Large intestine (tissue), 3 donors: ENCODE data around the gene CDA. TPM values are rescaled to one million over a fixed set of nuclear protein-coding genes. Genes with fewer than 3 reads are reported as not detected.

ENCODE experiments used
- DNase-seq, 2 donors: peaks; one replicate each; pipeline versions ENCODE4 v3.0.0 to v3.0.0-alpha.2; 2013
- H3K27ac ChIP-seq: one replicate; pipeline ENCODE4 v1.5.1; 2013; ENCODE audit warnings: low read length
- H3K27me3 ChIP-seq: 2 replicates; pipeline ENCODE4 v1.6.1; 2013; ENCODE audit warnings: low read length; ENCODE audit not compliant: control insufficient read depth, insufficient read depth
- H3K36me3 ChIP-seq: 2 replicates; pipeline ENCODE4 v1.6.1; 2013; ENCODE audit warnings: low read length; ENCODE audit not compliant: control insufficient read depth, insufficient read depth
- H3K4me1 ChIP-seq: one replicate; pipeline ENCODE4 v1.6.1; 2013; ENCODE audit warnings: low read length; ENCODE audit not compliant: control insufficient read depth, insufficient read depth
- H3K4me3 ChIP-seq: one replicate; pipeline ENCODE4 v1.5.1; 2013; ENCODE audit warnings: low read length
- H3K9me3 ChIP-seq: one replicate; pipeline ENCODE4 v1.6.1; 2013; ENCODE audit warnings: mild to moderate bottlenecking, low read depth, low read length, moderate library complexity; ENCODE audit not compliant: control insufficient read depth
- WGBS: methylation state at CpG from one replicate; pipeline ENCODE4 v1.1.5; 2013; ENCODE audit warnings: low lambda C conversion rate; ENCODE audit not compliant: insufficient coverage; 5-methylcytosine and 5-hydroxymethylcytosine counted together
- polyA plus RNA-seq: library from polyadenylated mRNA; unstranded; fragments of 120-200 nt; gene quantifications from one replicate; pipeline ENCODE4 v1.2.1, GENCODE V29; 2013

Gene CDA
- polyA plus RNA-seq, 1 donor = 0.64 TPM

DNA sequence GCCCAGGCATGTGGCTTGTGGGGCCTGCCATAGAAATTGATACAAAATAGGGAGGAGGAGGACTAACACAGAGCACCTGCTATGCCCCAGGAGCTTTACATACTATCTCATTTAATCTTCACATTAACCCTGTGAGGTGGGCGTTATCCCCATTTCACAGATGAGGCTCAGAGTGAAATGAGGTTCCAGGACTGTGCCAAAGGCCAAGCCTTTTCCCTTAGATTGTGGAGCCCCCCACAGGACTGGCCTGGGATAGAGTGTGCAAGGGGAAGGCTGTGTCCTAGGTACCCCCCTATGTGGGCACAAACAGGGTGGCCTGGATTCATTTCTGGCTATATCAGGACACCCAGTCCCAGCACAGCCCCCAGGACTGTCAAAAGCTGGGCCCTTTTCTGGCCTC is 74.5 kb downstream of the CDA start:
- Histone ChIP-seq H3K27me3 (no peaks in the 10 kb centered on the region), H3K4me1 (peaks cover 13% of the 10 kb centered on the region), H3K27ac (no peak overlapping the region), H3K4me3 (no peak overlapping the region), H3K36me3 (peaks cover 4% of the 10 kb centered on the region), H3K9me3 (peaks cover 5% of the 10 kb centered on the region)
- WGBS = no CpG with 5 or more reads among the region's 1 CpG
- no peak for DNase-seq

GRCh38 chr1:20663969-20664715 is 75.2 kb downstream of the CDA start:
- Histone ChIP-seq H3K4me3 (no peak overlapping the region), H3K27ac (no peak overlapping the region), H3K4me1 (peaks cover 13% of the 10 kb centered on the region), H3K9me3 (peaks cover 5% of the 10 kb centered on the region), H3K27me3 (no peaks in the 10 kb centered on the region), H3K36me3 (peaks cover 3% of the 10 kb centered on the region)
- no peak for DNase-seq
- no CpG with 5 or more reads among the region's 12 CpGs for whole genome bisulfite sequencing

DNA sequence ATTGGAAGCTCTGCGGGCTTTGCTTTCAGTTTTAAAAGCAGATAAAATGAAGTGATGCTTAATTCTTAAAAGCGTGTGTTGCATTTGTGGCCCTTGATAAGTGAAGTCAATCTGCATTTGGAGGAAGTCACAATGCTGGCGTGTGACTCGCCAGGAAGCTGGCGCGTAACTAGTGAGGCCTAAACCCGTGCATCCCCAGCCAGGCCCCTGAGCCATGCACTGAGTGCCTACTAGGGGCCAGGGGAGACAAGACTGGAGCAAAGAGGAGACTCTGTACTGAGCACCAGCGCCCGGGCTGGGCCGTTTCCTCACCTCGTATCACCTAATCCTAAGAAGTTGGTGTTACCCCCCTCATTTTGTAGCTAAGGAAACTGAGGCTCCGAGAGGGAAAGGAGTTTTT is 76.8 kb downstream of the CDA start:
- DNase-seq = no peak
- Histone ChIP-seq H3K36me3 (no peaks in the 10 kb centered on the region), H3K4me3 (no peak overlapping the region), H3K27ac (no peak overlapping the region), H3K4me1 (peaks cover 7% of the 10 kb centered on the region), H3K27me3 (no peaks in the 10 kb centered on the region), H3K9me3 (peaks cover 5% of the 10 kb centered on the region)
- WGBS = no CpG with 5 or more reads among the region's 12 CpGs

DNA sequence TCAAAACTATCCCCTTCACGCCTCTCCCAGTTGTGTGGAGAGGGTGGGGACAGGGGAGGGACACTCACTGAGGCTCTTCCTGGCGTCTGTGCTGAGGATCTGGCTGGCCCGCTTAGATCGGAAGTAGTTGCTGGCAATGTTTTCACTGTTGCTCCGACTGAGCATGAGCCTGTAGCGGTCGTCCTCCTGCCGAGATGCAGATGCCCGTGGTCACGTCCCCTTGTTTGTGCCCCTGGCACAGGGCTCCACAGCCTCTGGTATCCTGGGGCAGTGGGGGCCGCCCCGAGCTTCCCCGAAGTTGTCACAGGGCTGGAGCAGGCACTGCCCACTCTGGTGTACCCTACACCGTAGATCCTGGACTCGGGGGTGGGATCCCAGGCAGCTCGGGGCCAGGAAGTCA is 77.2 kb downstream of the CDA start:
- no peaks in the 10 kb centered on the region for H3K27me3 ChIP-seq
- H3K4me1 ChIP-seq = peaks cover 7% of the 10 kb centered on the region
- no peaks in the 10 kb centered on the region for H3K36me3 ChIP-seq
- no peak for DNase-seq
- H3K27ac ChIP-seq = no peak overlapping the region
- H3K4me3 ChIP-seq = no peak overlapping the region
- no CpG with 5 or more reads among the region's 16 CpGs for WGBS
- H3K9me3 ChIP-seq = peaks cover 2% of the 10 kb centered on the region

- no peak overlapping the region for H3K27ac ChIP-seq
- no peak for DNase-seq
- no peaks in the 10 kb centered on the region for H3K36me3 ChIP-seq
- peaks cover 7% of the 10 kb centered on the region for H3K4me1 ChIP-seq
- no CpG with 5 or more reads among the region's 1 CpG for WGBS
- no peaks in the 10 kb centered on the region for H3K27me3 ChIP-seq
- H3K4me3 ChIP-seq = no peak overlapping the region
- no peaks in the 10 kb centered on the region for H3K9me3 ChIP-seq
These were observed 77.9 kb downstream of the CDA start for GRCh38 chr1:20666804-20667203.

Other genes starting within 250 kb of the CDA start
- gene CAMK2N1, start 102.9 kb upstream of the CDA start, polyA plus RNA-seq = 194 TPM
- gene MUL1, start 80.9 kb upstream of the CDA start, polyA plus RNA-seq = 22.9 TPM
- gene FAM43B, start 36.5 kb upstream of the CDA start, polyA plus RNA-seq = 0.31 TPM
- gene PINK1, start 44.4 kb downstream of the CDA start, polyA plus RNA-seq = 36.3 TPM
- 201 TPM for gene DDOST, start 72.3 kb downstream of the CDA start, polyA plus RNA-seq
- 1.2 TPM for gene KIF17, start 128.9 kb downstream of the CDA start, polyA plus RNA-seq
- 0.22 TPM for gene SH2D5, start 143.6 kb downstream of the CDA start, polyA plus RNA-seq
- gene HP1BP3, start 198.2 kb downstream of the CDA start, polyA plus RNA-seq = 247 TPM